Activated CD4-positive, alpha-beta T cell treated with anti-CD3 and anti-CD28 coated beads, Interleukin-2, amount 10 ng/mL, durations not matched to agents 7 days and 5 days (primary cell): ENCODE data around the gene CAPN10. TPM values are rescaled to one million over a fixed set of nuclear protein-coding genes. Genes with fewer than 3 reads are reported as not detected.

Experiments used
- CTCF ChIA-PET: fragments of 350-600 bp; sonication (Branson Sonifier 250); formaldehyde crosslinking; loops from one replicate; lab custom pipeline; 2021; ENCODE audit warnings: antibody characterized with exemption; lab: Charles Lee
- POLR2A ChIA-PET: fragments of 350-600 bp; sonication (Branson Sonifier 250); formaldehyde crosslinking; loops from one replicate; lab custom pipeline; 2021; ENCODE audit warnings: antibody characterized with exemption; lab: Charles Lee
- DNase-seq: peaks from one replicate; pipeline ENCODE4 v3.0.0-alpha.2; 2020
- H3K27ac Mint-ChIP-seq: one replicate; pipeline ENCODE4 v1.8.0; 2021; ENCODE audit warnings: mild to moderate bottlenecking, moderate library complexity, mixed read lengths
- H3K27me3 Mint-ChIP-seq: one replicate; pipeline ENCODE4 v1.8.0; 2021; ENCODE audit warnings: mixed read lengths
- H3K36me3 Mint-ChIP-seq: one replicate; pipeline ENCODE4 v1.8.0; 2021; ENCODE audit warnings: low read depth, mixed read lengths
- H3K4me1 Mint-ChIP-seq: one replicate; pipeline ENCODE4 v1.8.0; 2021; ENCODE audit warnings: mixed read lengths
- H3K4me3 Mint-ChIP-seq: one replicate; pipeline ENCODE4 v1.8.0; 2021; ENCODE audit warnings: mild to moderate bottlenecking, moderate library complexity, mixed read lengths
- H3K9me3 Mint-ChIP-seq: one replicate; pipeline ENCODE4 v1.8.0; 2021; ENCODE audit warnings: mixed read lengths
- total RNA-seq, 2 experiments: library from RNA; stranded (reverse); gene quantifications; one replicate each; pipeline ENCODE4 v1.2.3, GENCODE V29; 2021

CAPN10 gene
- total RNA-seq, 2 experiments from 2014 or later, result 40.5 to 58.6 TPM

- Mint-ChIP-seq H3K27me3 (no peaks in the 10 kb centered on the region), H3K4me1 (peaks cover 53% of the 10 kb centered on the region), H3K4me3 (no peak overlapping the region), H3K36me3 (peaks cover 25% of the 10 kb centered on the region), H3K27ac (peak overlapping the region; percentile 85), H3K9me3 (peaks cover 3% of the 10 kb centered on the region)
- peak; percentile 77 for DNase-seq
- CTCF ChIA-PET, result interaction anchor here (0.7 to 2.2 kb wide), 8 partner anchors 9 to 108 kb away, joined by 3 to 34 read pairs (median 4); no protein-coding TSS in a partner anchor
- POLR2A ChIA-PET, result interaction anchor here (2.0 kb wide), 1 partner anchor 14 kb away, joined by 9 read pairs; no protein-coding TSS in a partner anchor
These were observed 6.5 kb upstream of the CAPN10 start for GRCh38 chr2:240579771-240580614.

- CTCF ChIA-PET, result interaction anchor here (0.6 to 1.2 kb wide), 3 partner anchors 15 to 43 kb away, joined by 3 to 6 read pairs (median 3); no protein-coding TSS in a partner anchor
These were observed 4.7 kb upstream of the CAPN10 start for GRCh38 chr2:240581811-240582210.

GRCh38 chr2:240582781-240583180 is 3.8 kb upstream of the CAPN10 start:
- H3K4me1 Mint-ChIP-seq, result peaks cover 69% of the 10 kb centered on the region
- no peak for DNase-seq
- peaks cover 3% of the 10 kb centered on the region for H3K9me3 Mint-ChIP-seq
- no peaks in the 10 kb centered on the region for H3K27me3 Mint-ChIP-seq
- H3K36me3 Mint-ChIP-seq, result peaks cover 22% of the 10 kb centered on the region
- no peak overlapping the region for H3K4me3 Mint-ChIP-seq
- CTCF ChIA-PET, result interaction anchor here (1.2 kb wide), 2 partner anchors 17 to 22 kb away, joined by 3 to 4 read pairs; no protein-coding TSS in a partner anchor
- POLR2A ChIA-PET, result no interaction called here
- H3K27ac Mint-ChIP-seq, result no peak overlapping the region

More at GRCh38 chr2:240581811-240582210, 4.7 kb upstream of the CAPN10 start:
- Mint-ChIP-seq H3K36me3 (peaks cover 24% of the 10 kb centered on the region), H3K27ac (peak overlapping the region; percentile 48), H3K27me3 (no peaks in the 10 kb centered on the region), H3K4me1 (peaks cover 62% of the 10 kb centered on the region), H3K4me3 (no peak overlapping the region), H3K9me3 (peaks cover 3% of the 10 kb centered on the region)
- no peak for DNase-seq
- POLR2A ChIA-PET, result no interaction called here

GRCh38 chr2:240583774-240584173 is 2.8 kb upstream of the CAPN10 start:
- peaks cover 3% of the 10 kb centered on the region for H3K9me3 Mint-ChIP-seq
- peaks cover 22% of the 10 kb centered on the region for H3K36me3 Mint-ChIP-seq
- CTCF ChIA-PET, result interaction anchor here (6.6 kb wide), 1 partner anchor 18 kb away, joined by 67 read pairs; no protein-coding TSS in a partner anchor
- H3K27me3 Mint-ChIP-seq, result no peaks in the 10 kb centered on the region
- H3K4me3 Mint-ChIP-seq, result no peak overlapping the region
- no peak for DNase-seq
- POLR2A ChIA-PET, result no interaction called here
- H3K4me1 Mint-ChIP-seq, result peaks cover 73% of the 10 kb centered on the region
- H3K27ac Mint-ChIP-seq, result no peak overlapping the region

GRCh38 chr2:240584486-240585031 is 2.0 kb upstream of the CAPN10 start:
- Mint-ChIP-seq H3K4me1 (peaks cover 69% of the 10 kb centered on the region), H3K36me3 (peaks cover 19% of the 10 kb centered on the region), H3K27me3 (no peaks in the 10 kb centered on the region), H3K27ac (no peak overlapping the region), H3K4me3 (peak overlapping the region; percentile 92), H3K9me3 (peaks cover 3% of the 10 kb centered on the region)
- no peak for DNase-seq
- ChIA-PET POLR2A (no interaction called here), CTCF (interaction anchor here (3.6 to 6.6 kb wide), 2 partner anchors 19 to 71 kb away, joined by 14 to 67 read pairs; no protein-coding TSS in a partner anchor)

- Mint-ChIP-seq H3K27ac (peak overlapping the region; percentile 55), H3K4me1 (peaks cover 64% of the 10 kb centered on the region), H3K36me3 (peaks cover 14% of the 10 kb centered on the region), H3K4me3 (peak overlapping the region; percentile 92), H3K27me3 (no peaks in the 10 kb centered on the region), H3K9me3 (peaks cover 3% of the 10 kb centered on the region)
- no peak for DNase-seq
- ChIA-PET CTCF (interaction anchor here (1.2 to 6.6 kb wide), 6 partner anchors 9 to 72 kb away, joined by 5 to 67 read pairs (median 8); partner anchors contain the start of gene ANKMY1), POLR2A (no interaction called here)
These were observed 1.4 kb upstream of the CAPN10 start for GRCh38 chr2:240585101-240585500.

GRCh38 chr2:240585681-240586197 is 795 bp upstream of the CAPN10 start:
- ChIA-PET POLR2A (interaction anchor here (1.9 kb wide), 1 partner anchor 20 kb away, joined by 11 read pairs; no protein-coding TSS in a partner anchor), CTCF (interaction anchor here (1.2 to 6.6 kb wide), 9 partner anchors 8 to 72 kb away, joined by 5 to 67 read pairs (median 8); partner anchors contain the start of gene ANKMY1)
- peaks cover 57% of the 10 kb centered on the region for H3K4me1 Mint-ChIP-seq
- peak overlapping the region; percentile 92 for H3K4me3 Mint-ChIP-seq
- peak overlapping the region; percentile 89 for H3K27ac Mint-ChIP-seq
- peaks cover 9% of the 10 kb centered on the region for H3K36me3 Mint-ChIP-seq
- H3K27me3 Mint-ChIP-seq, result no peaks in the 10 kb centered on the region
- no peak for DNase-seq
- H3K9me3 Mint-ChIP-seq, result peaks cover 3% of the 10 kb centered on the region

GRCh38 chr2:240586919-240587800 is 626 bp downstream of the CAPN10 start:
- H3K36me3 Mint-ChIP-seq, result peaks cover 5% of the 10 kb centered on the region
- peak overlapping the region; percentile 93 for H3K27ac Mint-ChIP-seq
- no peaks in the 10 kb centered on the region for H3K27me3 Mint-ChIP-seq
- H3K4me1 Mint-ChIP-seq, result peaks cover 55% of the 10 kb centered on the region
- H3K9me3 Mint-ChIP-seq, result no peaks in the 10 kb centered on the region
- peak; percentile 77 for DNase-seq
- H3K4me3 Mint-ChIP-seq, result peak overlapping the region; percentile 92
- ChIA-PET CTCF (interaction anchor here (1.1 to 6.6 kb wide), 13 partner anchors 9 to 811 kb away, joined by 3 to 67 read pairs (median 7); no protein-coding TSS in a partner anchor), POLR2A (interaction anchor here (0.9 to 1.9 kb wide), 2 partner anchors 21 to 38 kb away, joined by 3 to 11 read pairs; partner anchors contain the start of gene GPR35)

- CTCF ChIA-PET, result interaction anchor here (0.8 to 6.6 kb wide), 12 partner anchors 8 to 810 kb away, joined by 3 to 67 read pairs (median 4); partner anchors contain the start of gene RNPEPL1
These were observed 1.6 kb downstream of the CAPN10 start for GRCh38 chr2:240588006-240588655.

GRCh38 chr2:240588669-240589068 is 2.1 kb downstream of the CAPN10 start:
- POLR2A ChIA-PET, result no interaction called here
- Mint-ChIP-seq H3K36me3 (peaks cover 5% of the 10 kb centered on the region), H3K9me3 (no peaks in the 10 kb centered on the region), H3K27me3 (no peaks in the 10 kb centered on the region), H3K4me3 (peak overlapping the region; percentile 92), H3K4me1 (peaks cover 43% of the 10 kb centered on the region), H3K27ac (no peak overlapping the region)
- no peak for DNase-seq
- CTCF ChIA-PET, result interaction anchor here (0.6 to 6.6 kb wide), 12 partner anchors 9 to 1466 kb away, joined by 3 to 67 read pairs (median 4); partner anchors contain the start of gene RNPEPL1

More at GRCh38 chr2:240588006-240588655, 1.6 kb downstream of the CAPN10 start:
- Mint-ChIP-seq H3K36me3 (peaks cover 5% of the 10 kb centered on the region), H3K4me3 (peak overlapping the region; percentile 92), H3K9me3 (no peaks in the 10 kb centered on the region), H3K4me1 (peaks cover 47% of the 10 kb centered on the region), H3K27me3 (no peaks in the 10 kb centered on the region), H3K27ac (peak overlapping the region; percentile 93)
- DNase-seq, result no peak
- POLR2A ChIA-PET, result no interaction called here

- Mint-ChIP-seq H3K27ac (no peak overlapping the region), H3K36me3 (peaks cover 5% of the 10 kb centered on the region), H3K4me1 (peaks cover 39% of the 10 kb centered on the region), H3K4me3 (no peak overlapping the region), H3K27me3 (no peaks in the 10 kb centered on the region), H3K9me3 (no peaks in the 10 kb centered on the region)
- CTCF ChIA-PET, result interaction anchor here (0.6 to 6.6 kb wide), 8 partner anchors 8 to 738 kb away, joined by 3 to 67 read pairs (median 4); partner anchors contain the start of gene RNPEPL1
- POLR2A ChIA-PET, result no interaction called here
- DNase-seq, result no peak
These were observed 2.8 kb downstream of the CAPN10 start for GRCh38 chr2:240589375-240589774.
